Ureter (tissue), 1 donor: ENCODE data around the gene MAP7. TPM values are rescaled to one million over a fixed set of nuclear protein-coding genes. Genes with fewer than 3 reads are reported as not detected.

Source experiments
- DNase-seq: peaks from one replicate; pipeline ENCODE4 v3.0.0-alpha.2; 2020; ENCODE audit warnings: low spot score
- total RNA-seq: library from RNA; stranded (reverse); gene quantifications from one replicate; pipeline ENCODE4 v1.2.4, GENCODE V29; 2023
- donor health status: DM: yes; HTN: yes; CAD: no.

The MAP7 gene
- total RNA-seq, 1 donor from 2014 or later, result 37.0 TPM

- DNase-seq, result no peak
These were observed 243.8 kb downstream of the MAP7 start for GRCh38 chr6:136306466-136306865.

GRCh38 chr6:136304410-136304809 lies 245.8 kb downstream of the MAP7 start:
- no peak for DNase-seq

- no peak for DNase-seq
These were observed 246.7 kb downstream of the MAP7 start for GRCh38 chr6:136303516-136303915.

- DNase-seq, result no peak
These were observed 255.6 kb downstream of the MAP7 start for GRCh38 chr6:136294621-136295020.

Other genes with a start within 250 kb of the MAP7 start
- 54.6 TPM for gene MAP3K5, start 242.1 kb upstream of the MAP7 start, total RNA-seq